IPS DF 4.7 (cell line): Measurements from ENCODE around the gene CPSF4L.
"Not testable (repeated sequence)": the region's sequence is repeated elsewhere in the genome, so short reads cannot be mapped to it uniquely, and the experiment has no call there.

ENCODE experiments used
- DNase-seq: peaks from one replicate; pipeline ENCODE4 v3.0.0-alpha.2; 2013; ENCODE audit warnings: low spot score; ENCODE audit errors: extremely low read depth

CPSF4L gene, protein sequence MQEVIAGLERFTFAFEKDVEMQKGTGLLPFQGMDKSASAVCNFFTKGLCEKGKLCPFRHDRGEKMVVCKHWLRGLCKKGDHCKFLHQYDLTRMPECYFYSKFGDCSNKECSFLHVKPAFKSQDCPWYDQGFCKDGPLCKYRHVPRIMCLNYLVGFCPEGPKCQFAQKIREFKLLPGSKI

DNA sequence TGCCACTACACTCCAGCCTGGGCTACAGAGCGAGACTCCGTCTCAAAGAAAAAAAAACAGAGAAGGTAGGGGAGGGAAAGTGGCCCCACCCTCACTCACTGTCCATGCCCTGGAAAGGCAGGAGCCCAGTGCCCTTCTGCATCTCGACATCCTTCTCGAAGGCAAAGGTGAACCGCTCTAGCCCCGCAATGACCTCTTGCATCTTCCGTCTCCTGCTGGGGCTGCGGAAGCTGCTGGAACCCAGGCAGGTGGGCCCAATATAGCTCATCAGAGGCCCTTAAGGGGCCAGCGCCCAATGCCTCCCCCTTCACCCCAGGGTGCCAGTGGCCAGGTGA lies at the start of gene CPSF4L:
Gene CPSF4L, minus strand, starts transcription at position 264 of the 335 bp plus-strand sequence. Its CDS starts 62 bp downstream, at position 202.
- no peak for DNase-seq

DNA sequence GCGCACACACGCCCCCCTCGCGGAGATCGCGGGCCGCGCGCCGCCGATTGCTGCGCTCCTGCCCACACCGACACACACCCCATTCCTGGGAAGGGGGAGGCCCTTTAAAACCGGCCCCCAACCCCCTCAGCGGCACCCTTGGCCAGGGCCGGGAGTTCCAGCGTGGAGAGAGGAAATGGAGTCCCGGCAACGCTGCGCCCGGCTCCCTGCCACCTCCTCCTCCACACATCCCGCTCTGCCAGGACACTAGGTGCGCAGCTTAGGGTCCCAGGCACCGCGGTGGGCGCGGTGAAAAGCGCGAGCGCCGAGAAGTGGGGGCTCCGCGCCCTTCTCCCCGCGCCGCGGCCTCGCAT lies 49.7 kb upstream of the CPSF4L start:
- no peak for DNase-seq

GRCh38 chr17:73309727-73310596 lies 48.3 kb upstream of the CPSF4L start:
- DNase-seq: no peak

DNA sequence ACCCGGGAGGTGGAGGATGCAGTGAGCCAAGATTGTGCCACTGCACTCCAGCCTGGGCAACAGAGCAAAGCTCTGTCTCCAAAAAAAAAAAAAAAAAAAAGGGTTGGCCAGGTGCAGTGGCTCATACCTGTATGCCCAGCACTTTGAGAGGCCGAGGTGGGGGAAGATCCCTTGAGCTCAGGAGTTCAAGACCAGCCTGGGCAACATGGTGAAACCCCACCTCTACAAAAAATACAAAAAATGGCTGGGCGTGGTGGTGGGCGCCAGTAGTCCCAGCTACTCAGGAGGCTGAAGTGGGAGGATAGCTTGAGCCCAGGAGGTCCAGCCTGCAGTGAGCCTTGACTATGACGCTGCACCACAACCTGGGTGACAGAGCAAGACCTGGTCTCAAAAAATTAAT lies 47.3 kb upstream of the CPSF4L start:
- not testable (repeated sequence) for DNase-seq

DNA sequence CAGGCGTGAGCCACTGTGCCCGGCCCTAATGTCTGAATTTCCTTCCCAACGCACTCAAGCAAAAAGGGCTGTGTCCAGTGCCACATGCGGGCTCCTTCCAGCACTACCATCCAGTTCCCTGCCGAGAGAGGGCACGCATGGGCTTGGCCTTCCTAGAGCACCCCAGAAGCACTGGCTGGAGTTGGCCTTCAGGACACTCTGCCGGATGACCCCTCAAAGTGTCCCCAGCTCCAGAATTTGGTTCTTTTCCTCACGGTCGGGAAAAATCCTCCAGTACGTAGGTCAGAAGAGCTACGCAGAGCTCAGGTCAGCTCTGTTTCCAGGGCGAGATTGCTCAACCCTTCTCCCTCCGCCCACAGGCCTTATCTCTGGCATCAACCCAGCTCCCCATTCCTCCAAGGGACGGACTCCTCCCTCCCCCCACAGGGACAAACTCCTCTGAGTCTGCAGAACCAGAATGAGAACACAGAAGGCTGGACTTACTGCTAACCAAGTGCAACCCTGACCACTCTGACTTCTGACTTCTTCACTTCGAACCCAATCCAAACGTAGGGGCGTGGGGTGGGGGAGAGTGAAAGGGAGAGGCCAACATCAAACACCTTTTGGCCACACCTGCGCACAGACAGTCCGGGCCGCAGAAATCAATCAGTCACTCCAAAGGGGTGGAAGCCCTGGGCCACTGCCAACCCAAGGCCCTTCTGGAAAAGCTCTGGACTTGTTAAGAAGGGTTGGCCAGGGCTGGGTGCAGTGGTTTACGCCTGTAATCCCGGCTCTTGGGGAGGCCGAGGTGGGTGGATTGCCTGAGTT lies 46.5 kb upstream of the CPSF4L start:
- DNase-seq: no peak

DNA sequence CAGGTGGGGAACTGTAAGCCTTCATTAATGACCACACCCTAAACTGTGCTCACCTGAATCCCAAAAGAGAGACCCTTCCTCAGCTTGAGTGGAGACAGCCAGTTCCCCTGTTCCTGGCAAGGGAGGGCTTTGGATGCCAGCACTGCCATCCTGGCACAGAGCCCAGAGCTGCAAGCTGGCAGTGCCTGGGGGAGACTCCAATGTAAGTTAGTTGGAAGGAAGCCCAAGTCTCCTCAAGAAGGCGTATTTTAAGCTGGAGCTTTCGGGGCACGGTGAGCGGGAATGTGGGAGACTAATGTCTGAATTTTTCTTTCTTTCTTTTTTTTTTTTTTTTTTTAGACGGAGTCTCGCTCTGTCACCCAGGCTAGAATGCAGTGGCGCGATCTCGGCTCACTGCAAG lies 45.5 kb upstream of the CPSF4L start:
- DNase-seq: no peak

- no peak for DNase-seq
These were observed 44.5 kb upstream of the CPSF4L start for GRCh38 chr17:73305845-73306836.

DNA sequence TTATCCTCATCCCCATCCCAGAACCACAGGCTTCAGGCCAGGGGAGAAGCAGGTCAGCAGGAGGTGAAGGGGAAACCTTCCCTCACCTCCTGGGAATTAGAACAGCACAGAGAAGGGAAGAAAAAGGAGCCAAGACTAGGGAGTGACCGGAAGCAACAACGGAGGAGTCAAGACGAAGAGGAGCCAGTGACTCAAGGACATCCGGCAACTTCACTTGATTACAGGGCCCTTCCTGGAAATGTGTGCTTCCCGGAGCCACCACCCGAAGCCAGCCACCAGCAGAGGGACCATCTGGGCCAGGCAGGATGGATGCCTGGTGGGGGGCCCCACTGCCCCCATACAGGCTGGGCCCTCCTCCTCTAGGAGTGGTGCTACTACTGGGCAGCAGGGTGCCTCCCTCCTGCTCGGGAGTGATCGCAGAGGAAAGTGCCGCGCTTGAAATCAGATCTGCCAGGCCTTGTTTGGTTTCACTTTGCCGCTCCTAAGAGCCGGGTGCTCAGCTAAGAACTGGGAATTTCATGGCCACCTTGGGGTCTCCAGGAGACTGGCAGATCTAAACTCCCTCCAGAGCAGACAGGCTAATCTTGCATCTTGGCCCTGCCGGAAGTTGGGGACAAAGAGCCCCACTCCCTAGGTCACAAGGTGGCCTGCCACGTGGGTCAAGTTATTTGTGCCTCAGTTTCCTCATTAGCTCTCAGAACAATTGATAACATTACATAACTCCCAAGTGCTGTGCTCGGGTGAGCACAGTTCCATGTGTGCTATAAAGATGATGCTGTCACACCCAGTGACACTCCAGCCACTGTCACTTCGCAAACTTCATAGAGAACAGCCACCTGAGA lies 43.5 kb upstream of the CPSF4L start:
- DNase-seq: no peak

- no peak for DNase-seq
These were observed 42.8 kb upstream of the CPSF4L start for GRCh38 chr17:73304438-73304837.

DNA sequence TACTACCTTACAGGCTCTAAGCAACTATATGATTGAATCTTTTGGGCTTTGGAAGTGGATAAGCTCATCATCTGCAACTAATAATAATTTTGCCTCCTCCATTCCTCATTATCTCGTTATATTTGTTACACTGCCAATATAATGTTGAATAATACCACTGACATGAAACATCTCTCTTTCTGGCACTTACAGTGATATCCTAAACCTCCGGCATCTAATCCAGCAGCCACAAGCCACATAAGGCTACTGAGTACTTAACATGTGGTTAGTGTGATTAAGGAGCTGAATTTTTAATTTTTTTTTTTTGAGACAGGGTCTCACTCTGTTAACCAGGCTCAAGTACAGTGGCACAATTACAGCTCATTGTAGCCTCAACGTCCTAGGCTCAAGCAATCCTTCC lies 40.5 kb upstream of the CPSF4L start:
- DNase-seq: no peak

GRCh38 chr17:73301369-73301768 lies 39.7 kb upstream of the CPSF4L start:
- no peak for DNase-seq

- DNase-seq: no peak
These were observed 38.7 kb upstream of the CPSF4L start for GRCh38 chr17:73300392-73300791.

DNA sequence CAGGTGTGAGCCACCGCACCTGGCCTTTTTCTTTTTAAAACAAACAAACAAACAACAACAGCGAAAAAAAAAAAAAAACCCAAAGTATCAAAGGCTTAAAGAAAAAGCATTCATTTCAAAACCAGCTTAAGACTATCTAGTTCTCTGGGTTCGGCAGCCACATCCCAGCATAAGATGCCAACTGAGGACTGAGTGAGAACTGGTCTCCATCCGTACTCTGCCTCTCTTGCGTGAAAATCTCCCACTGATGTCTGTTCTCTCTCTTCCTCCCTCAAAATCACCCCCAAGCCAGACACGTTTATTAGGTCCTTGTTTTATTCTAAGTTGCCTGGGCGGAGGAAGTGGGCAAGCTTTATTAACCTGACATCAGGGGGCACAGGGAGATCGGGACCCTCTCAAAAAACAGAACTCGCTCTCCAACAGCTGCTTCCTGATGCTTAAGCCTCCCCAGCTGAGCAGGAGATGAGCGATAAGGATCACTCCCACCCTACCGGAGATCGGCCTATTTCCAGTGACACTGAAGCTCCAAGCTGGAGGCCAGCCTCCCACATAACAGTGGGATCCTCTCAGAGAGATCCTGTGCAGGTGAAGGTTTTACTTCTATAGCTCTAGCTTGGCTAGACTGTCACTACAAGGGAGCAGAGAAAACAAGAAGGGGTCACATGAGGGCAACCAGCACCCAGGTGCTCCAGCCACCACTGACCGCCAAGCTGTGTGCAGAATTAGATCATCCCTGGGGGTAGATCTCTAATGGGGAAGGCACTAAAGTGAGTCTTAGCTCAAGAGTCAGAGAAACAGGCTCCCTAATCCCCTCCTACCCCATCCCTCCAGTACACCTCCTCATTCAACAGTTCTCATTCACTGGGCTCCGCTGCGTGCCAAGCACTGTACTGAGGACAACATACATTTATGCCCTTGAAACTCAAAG lies 36.5 kb upstream of the CPSF4L start:
- DNase-seq: no peak

GRCh38 chr17:73293480-73293911 lies 31.8 kb upstream of the CPSF4L start:
- no peak for DNase-seq

GRCh38 chr17:73293031-73293430 lies 31.4 kb upstream of the CPSF4L start:
- no peak for DNase-seq

DNA sequence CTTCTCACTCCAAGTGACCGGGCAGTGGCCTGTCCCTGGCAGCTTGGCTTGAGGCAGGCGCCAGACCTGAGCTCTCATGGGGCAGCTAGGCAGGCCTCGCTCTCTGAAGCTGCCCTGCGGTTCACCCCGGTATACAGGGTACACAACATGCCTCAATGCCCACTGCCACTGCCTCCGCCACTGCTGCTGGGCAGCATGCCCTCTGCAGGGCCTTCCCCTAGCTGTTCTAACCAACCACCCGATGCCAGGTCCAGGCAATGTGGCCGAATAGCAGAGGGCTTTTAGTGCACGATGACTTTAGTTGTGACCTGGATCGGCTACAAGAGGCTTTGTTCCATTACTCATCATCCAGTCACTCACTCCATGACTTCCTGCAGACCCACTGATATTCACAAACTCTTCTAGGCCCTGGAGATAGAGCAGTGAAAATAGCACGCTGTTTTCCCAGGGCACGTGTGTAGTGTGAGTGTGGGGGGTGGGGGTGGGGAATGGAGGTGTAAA lies 30.4 kb upstream of the CPSF4L start:
- DNase-seq: no peak

GRCh38 chr17:73291260-73291801 lies 29.7 kb upstream of the CPSF4L start:
- no peak for DNase-seq

GRCh38 chr17:73290399-73291259 lies 28.9 kb upstream of the CPSF4L start:
- no peak for DNase-seq
